ENCODE results near the gene LASP1NB.

GRCh38 chr17:38897671-38898290, 27.6 kb upstream of the LASP1NB start:
- TF ChIP-seq GABPA (IDR thresholded peaks at IDR 0.05; ENCODE audit: low read depth): no peak
- no peak for TF ChIP-seq CTCF (IDR thresholded peaks at IDR 0.05; ENCODE audit: insufficient read depth, low read length)
- no peak for TF ChIP-seq POLR2AphosphoS5 (IDR thresholded peaks at IDR 0.05; ENCODE audit: low read depth)

Data from HL-60 (cell line).